K562 (cell line): ENCODE results near the gene COMTD1. TPM values are rescaled to one million over a fixed set of nuclear protein-coding genes. Genes with fewer than 3 reads are reported as not detected.

Experiments
- ARID3B ChIP-seq: fragments of 250-450 bp; sonication (Bioruptor Pico); IDR thresholded peaks from 2 replicates; pipeline ENCODE4 v1.4.0; 2020; ENCODE audit warnings: borderline replicate concordance
- BHLHE40 ChIP-seq: IDR thresholded peaks from 2 replicates; pipeline ENCODE4 v1.6.1; 2011; ENCODE audit warnings: low read length, improper control_type of control experiment
- CUX1 ChIP-seq: fragments of 200-800 bp; sonication (Bioruptor generic); IDR thresholded peaks from 2 replicates; pipeline ENCODE4 v1.6.1; 2016; ENCODE audit warnings: missing genetic modification characterization, missing compliant biosample characterization
- E2F3 ChIP-seq: fragments of 250-450 bp; sonication (Bioruptor Pico); IDR thresholded peaks from 2 replicates; pipeline ENCODE4 v1.4.0; 2020; ENCODE audit warnings: mild to moderate bottlenecking
- E2F4 ChIP-seq: sonication (generic); formaldehyde crosslinking; IDR thresholded peaks from 2 replicates; pipeline ENCODE4 v1.8.0; 2022; ENCODE audit warnings: mild to moderate bottlenecking, low read depth, missing genetic modification reagents
- HCFC1 ChIP-seq: IDR thresholded peaks from 2 replicates; pipeline ENCODE4 v1.6.1; 2012; ENCODE audit warnings: low read depth, low read length, improper control_type of control experiment
- HDAC1 ChIP-seq, 2 experiments: fragments of 450-650 bp; IDR thresholded peaks; 2 replicates each; pipeline ENCODE4 v1.6.1; 2016 to 2017; ENCODE audit warnings: inconsistent platforms in 1 of 2, mild to moderate bottlenecking in 1 of 2, moderate library complexity in 1 of 2
- KLF10 ChIP-seq: fragments of 250-450 bp; sonication (Bioruptor Pico); IDR thresholded peaks from 2 replicates; pipeline ENCODE4 v1.6.1; 2021; ENCODE audit warnings: matching md5 sums
- MECOM ChIP-seq: fragments of 250-450 bp; sonication (Bioruptor Pico); IDR thresholded peaks from 2 replicates; pipeline ENCODE4 v1.8.0; 2022; ENCODE audit warnings: inconsistent platforms
- RBM22 ChIP-seq: fragments of 200-400 bp; formaldehyde crosslinking; IDR thresholded peaks from 2 replicates; pipeline ENCODE4 v1.6.1; 2018; ENCODE audit warnings: low read length, low read depth; ENCODE audit not compliant: poor library complexity, severe bottlenecking
- SAFB2 ChIP-seq: fragments of 200-400 bp; formaldehyde crosslinking; IDR thresholded peaks from 2 replicates; pipeline ENCODE4 v1.6.1; 2018; ENCODE audit warnings: borderline replicate concordance, low read length, low read depth, moderate library complexity; ENCODE audit not compliant: severe bottlenecking
- SLC30A9 ChIP-seq: fragments of 250-450 bp; sonication (Bioruptor Pico); IDR thresholded peaks from 2 replicates; pipeline ENCODE4 v1.8.0; 2022; ENCODE audit warnings: mild to moderate bottlenecking, moderate library complexity
- ZBTB1 ChIP-seq: sonication (generic); formaldehyde crosslinking; IDR thresholded peaks from 2 replicates; pipeline ENCODE4 v1.8.1; 2023; ENCODE audit warnings: missing genetic modification reagents, low read depth, mild to moderate bottlenecking, borderline replicate concordance
- ZFP1 ChIP-seq: fragments of 450-650 bp; formaldehyde crosslinking; IDR thresholded peaks from 2 replicates; pipeline ENCODE4 v1.4.0; 2020; ENCODE audit warnings: mild to moderate bottlenecking, mixed read lengths
- ZMIZ1 ChIP-seq, 2 experiments: fragments of 150-350 bp in 1 of 2; IDR thresholded peaks; 2 replicates each; pipeline ENCODE4 v1.6.1; 2012 to 2016; ENCODE audit warnings: low read depth in 2 of 2, low read length in 2 of 2, mild to moderate bottlenecking in 1 of 2, moderate library complexity in 1 of 2
- ZNF124 ChIP-seq: sonication (generic); formaldehyde crosslinking; IDR thresholded peaks from 2 replicates; pipeline ENCODE4 v1.8.1; 2022; ENCODE audit warnings: missing genetic modification reagents
- ZNF253 ChIP-seq: fragments of 250-450 bp; sonication (Bioruptor Pico); conservative IDR thresholded peaks from 2 replicates; pipeline ENCODE4 v1.6.1; 2021; ENCODE audit warnings: mild to moderate bottlenecking
- ZNF780A ChIP-seq: fragments of 250-450 bp; sonication (Bioruptor Pico); IDR thresholded peaks from 2 replicates; pipeline ENCODE4 v1.5.0; 2021; ENCODE audit warnings: mild to moderate bottlenecking
- polyA plus RNA-seq, 8 experiments: library from polyadenylated mRNA; depleted of rRNA in 4 of 8; stranded (reverse) in 5 of 8; unstranded in 3 of 8; fragments of >200 nt; fragmentation: Nextera tagmentation in 2 of 8; fragmentation: Illumina TruSeq in 1 of 8; extraction: Ambion mirVana in 2 of 8; extraction: Trizol in 1 of 8; gene quantifications; 2 replicates each; pipeline versions ENCODE4 v1.2.1 to v1.2.3, GENCODE V29; 2011 to 2014; ENCODE audit warnings: inconsistent platforms in 1 of 8, missing spikeins in 1 of 8
- total RNA-seq, 7 experiments: library from RNA; depleted of rRNA in 6 of 7; stranded (reverse); fragments of >200 nt in 6 of 7; fragmentation: Illumina TruSeq in 2 of 7; extraction: Trizol in 2 of 7; gene quantifications; 2 replicates each; pipeline versions ENCODE4 v1.2.1 to v1.2.3, GENCODE V29; 2011 to 2021; ENCODE audit warnings: low replicate concordance in 1 of 7

Gene COMTD1
- total and polyA plus RNA-seq, 9 of the 15 experiments (the other 6 are each of a cell fraction or from before 2014, with no cell fraction given): 0.41 to 112 (median 13.7) TPM

GRCh38 chr10:75209921-75210281, 25.9 kb downstream of the COMTD1 start (continued):
- TF ChIP-seq E2F3 (CRISPR knock-in tag) (no peak), ZFP1 (CRISPR knock-in tag) (no peak), HDAC1 (IDR thresholded peaks at IDR 0.05) (peak in 1 of 2 experiments; percentile 71; a peak in 1 of 4 replicates), BHLHE40 (peak; percentile 28; the same call in 1 of the 2 replicates), SAFB2 (no peak), HCFC1 (no peak), CUX1 (CRISPR knock-in tag) (no peak; the same call in 1 of the 2 replicates), ZMIZ1 (IDR thresholded peaks at IDR 0.05; ENCODE audit: low read depth in 2 of 2, low read length in 2 of 2) (no peak), KLF10 (CRISPR knock-in tag) (no peak), E2F4 (CRISPR knock-in tag) (peak; percentile 17; the same call in 1 of the 2 replicates), MECOM (CRISPR knock-in tag) (no peak), RBM22 (no peak), ZNF253 (CRISPR knock-in tag) (no peak), ZNF124 (CRISPR knock-in tag) (no peak), ZBTB1 (CRISPR knock-in tag) (peak; percentile 70; the same call in 1 of the 2 replicates), ARID3B (CRISPR knock-in tag) (no peak), ZNF780A (no peak), SLC30A9 (no peak)
